GM23248 (cell line): Measurements from ENCODE around the gene KCND3.

Source experiments
- EZH2 ChIP-seq: fragments of 200-600 bp; sonication (generic); IDR thresholded peaks from 2 replicates; pipeline ENCODE4 v1.6.1; 2018; ENCODE audit warnings: antibody characterized with exemption, mild to moderate bottlenecking; ENCODE audit not compliant: insufficient read depth, poor library complexity, severe bottlenecking
- EZH2phosphoT487 ChIP-seq: fragments of 200-600 bp; sonication (generic); IDR thresholded peaks from 2 replicates; pipeline ENCODE4 v1.6.1; 2018; ENCODE audit warnings: antibody characterized with exemption, moderate library complexity, mild to moderate bottlenecking, low read depth; ENCODE audit not compliant: insufficient read depth

DNA sequence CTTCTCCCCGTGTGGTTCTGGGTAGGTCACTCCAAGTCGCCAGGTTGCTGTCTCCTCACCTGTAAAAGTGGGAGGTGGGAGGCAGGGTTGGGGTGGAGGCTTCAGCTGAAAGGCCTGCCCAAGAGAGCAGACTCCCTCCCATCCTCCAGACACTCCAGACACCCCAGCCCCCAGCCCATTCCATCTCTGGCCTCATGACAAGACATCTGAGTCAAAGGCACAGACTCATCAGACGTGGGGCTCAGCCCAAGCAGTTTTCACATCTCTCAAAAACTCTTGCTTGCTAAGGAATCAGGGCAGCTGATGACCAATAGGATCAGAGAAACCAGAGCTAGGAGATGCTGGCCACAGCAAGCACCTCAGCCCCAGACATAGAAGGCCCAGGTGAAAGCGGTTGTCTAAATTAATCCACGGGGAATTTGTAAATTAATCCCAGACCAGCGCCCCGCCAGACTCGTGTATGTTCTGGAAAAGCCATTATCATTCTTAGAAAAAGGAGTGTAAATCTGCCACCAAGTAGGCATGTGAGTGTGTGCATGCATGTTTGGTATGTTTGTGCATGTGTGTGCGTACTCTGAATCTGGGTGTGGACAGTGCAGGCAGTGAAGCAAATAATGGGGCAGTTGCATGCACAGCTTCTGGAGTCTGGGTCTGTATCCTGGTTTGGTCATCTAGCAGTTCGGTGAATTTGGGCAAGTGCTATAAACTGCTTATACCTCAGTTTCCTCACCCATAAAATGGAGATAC lies 55.2 kb downstream of the KCND3 start:
- no peak for TF ChIP-seq EZH2
- no peak for TF ChIP-seq EZH2phosphoT487
